Tibial nerve (tissue), 4 donors: Measurements from ENCODE around the gene MMS22L. TPM values are rescaled to one million over a fixed set of nuclear protein-coding genes. Genes with fewer than 3 reads are reported as not detected.

Source experiments
- DNase-seq, 2 donors: peaks; one replicate each; pipeline ENCODE4 v3.0.0-alpha.2; 2019; ENCODE audit warnings: low spot score in 2 of 2
- H3K27ac ChIP-seq, 4 donors: fragments of 200-600 bp; sonication (generic) in 3 of 4; one replicate each; pipeline ENCODE4 v1.5.1; 2017 to 2019; ENCODE audit warnings: mild to moderate bottlenecking in 1 of 4
- H3K27me3 ChIP-seq, 2 donors: fragments of 200-600 bp; sonication (generic) in 1 of 2; one replicate each; pipeline versions ENCODE4 v1.5.1 to v1.6.0; 2017 to 2019
- H3K36me3 ChIP-seq, 3 donors: fragments of 200-600 bp; sonication (generic); one replicate each; pipeline ENCODE4 v1.5.1; 2018 to 2019
- H3K4me1 ChIP-seq, 4 donors: fragments of 200-600 bp; sonication (generic) in 3 of 4; one replicate each; pipeline ENCODE4 v1.5.1; 2017 to 2019
- H3K4me3 ChIP-seq, 4 donors: fragments of 200-600 bp; sonication (generic) in 3 of 4; one replicate each; pipeline ENCODE4 v1.5.1; 2017 to 2019; ENCODE audit warnings: mild to moderate bottlenecking in 1 of 4, moderate library complexity in 1 of 4
- H3K9me3 ChIP-seq, 4 donors: fragments of 200-600 bp; sonication (generic) in 3 of 4; one replicate each; pipeline ENCODE4 v1.5.1; 2017 to 2019
- CTCF ChIP-seq, 5 experiments: fragments of 200-600 bp in 3 of 5; fragments of 450-650 bp in 2 of 5; sonication (generic) in 3 of 5; IDR thresholded peaks; one replicate each; pipeline ENCODE4 v1.5.1; 2016 to 2019; ENCODE audit warnings: antibody characterized with exemption in 5 of 5, mild to moderate bottlenecking in 3 of 5, moderate library complexity in 2 of 5
- EP300 ChIP-seq, 2 donors: sonication (generic); formaldehyde crosslinking; IDR thresholded peaks; one replicate each; pipeline ENCODE4 v1.6.1; 2017; ENCODE audit warnings: antibody characterized with exemption in 2 of 2, mild to moderate bottlenecking in 1 of 2
- POLR2A ChIP-seq, 2 donors: fragments of 450-650 bp; IDR thresholded peaks; one replicate each; pipeline ENCODE4 v1.6.1; 2017; ENCODE audit warnings: antibody characterized with exemption in 2 of 2, mild to moderate bottlenecking in 2 of 2, moderate library complexity in 2 of 2
- WGBS, 2 donors: methylation state at CpG; one replicate each; pipeline ENCODE4 v1.1.5; 2018; 5-methylcytosine and 5-hydroxymethylcytosine counted together
- total RNA-seq, 4 donors: library from RNA; depleted of rRNA; stranded (reverse); fragments of >200 nt; gene quantifications; one replicate each; pipeline ENCODE4 v1.1.0, GENCODE V29; 2016

Gene MMS22L
- total RNA-seq, 4 donors from 2014 or later = 7.3 to 10.9 (median 8.4) TPM

GRCh38 chr6:97280766-97281165 is 2.2 kb downstream of the MMS22L start:
- no peak for DNase-seq
- Histone ChIP-seq H3K9me3 (no peaks in the 10 kb centered on the region), H3K36me3 (peaks cover 0 to 22% (median 0%) of the 10 kb centered on the region in 3 donors), H3K27me3 (no peaks in the 10 kb centered on the region), H3K4me1 (peaks cover 0 to 13% (median 4%) of the 10 kb centered on the region in 4 donors), H3K27ac (no peak overlapping the region), H3K4me3 (no peak overlapping the region)
- WGBS, 2 donors = 83 to 87% methylated on average over 1 of the region's 1 CpG
- TF ChIP-seq CTCF (IDR thresholded peaks at IDR 0.05) = no peak
- no peak for TF ChIP-seq EP300 (IDR thresholded peaks at IDR 0.05)
- no peak for TF ChIP-seq POLR2A (IDR thresholded peaks at IDR 0.05)

- Histone ChIP-seq H3K4me3 (no peak overlapping the region), H3K27ac (no peak overlapping the region), H3K36me3 (peaks cover 0 to 54% (median 0%) of the 10 kb centered on the region in 3 donors), H3K4me1 (no peaks in the 10 kb centered on the region), H3K27me3 (no peaks in the 10 kb centered on the region), H3K9me3 (no peaks in the 10 kb centered on the region)
- DNase-seq = no peak
- TF ChIP-seq CTCF (IDR thresholded peaks at IDR 0.05) (no peak), POLR2A (IDR thresholded peaks at IDR 0.05) (no peak), EP300 (IDR thresholded peaks at IDR 0.05) (no peak)
- WGBS, 2 donors = 93% methylated on average over 4 of the region's 4 CpGs
Measured at GRCh38 chr6:97275804-97276203, 7.2 kb downstream of the MMS22L start.

DNA sequence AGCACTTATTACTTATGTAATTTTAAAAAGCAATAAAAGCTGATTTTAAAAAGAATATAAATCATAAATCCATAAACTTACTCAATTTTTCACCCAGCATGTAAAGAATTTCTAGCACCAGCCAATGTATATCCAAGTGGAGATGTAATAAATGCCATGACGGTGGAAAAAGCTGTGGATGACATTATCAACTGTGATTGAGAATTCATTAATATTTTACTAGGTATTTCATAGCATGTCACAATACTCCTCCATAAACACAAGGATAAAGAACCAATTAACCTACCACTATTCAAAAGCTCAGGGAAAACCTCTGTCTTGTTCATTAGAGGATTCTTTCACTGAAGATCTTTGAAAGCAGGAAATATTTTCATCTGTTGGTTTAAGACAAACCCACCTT is 13.2 kb downstream of the MMS22L start:
- Histone ChIP-seq H3K27me3 (no peaks in the 10 kb centered on the region), H3K36me3 (peaks cover 0 to 53% (median 0%) of the 10 kb centered on the region in 3 donors), H3K27ac (no peak overlapping the region), H3K4me3 (no peak overlapping the region), H3K9me3 (peaks cover 0 to 2% (median 0%) of the 10 kb centered on the region in 4 donors), H3K4me1 (no peaks in the 10 kb centered on the region)
- no peak for TF ChIP-seq CTCF (IDR thresholded peaks at IDR 0.05)
- no peak for TF ChIP-seq EP300 (IDR thresholded peaks at IDR 0.05)
- TF ChIP-seq POLR2A (IDR thresholded peaks at IDR 0.05) = no peak
- WGBS, 2 donors = 88 to 89% methylated on average over 1 of the region's 1 CpG
- no peak for DNase-seq

- no peak for TF ChIP-seq EP300 (IDR thresholded peaks at IDR 0.05)
- no peak for TF ChIP-seq CTCF (IDR thresholded peaks at IDR 0.05)
- TF ChIP-seq POLR2A (IDR thresholded peaks at IDR 0.05) = no peak
- Histone ChIP-seq H3K36me3 (peaks cover 0 to 65% (median 0%) of the 10 kb centered on the region in 3 donors), H3K27me3 (no peaks in the 10 kb centered on the region), H3K9me3 (peaks cover 0 to 2% (median 0%) of the 10 kb centered on the region in 4 donors), H3K4me3 (no peak overlapping the region), H3K4me1 (no peaks in the 10 kb centered on the region), H3K27ac (no peak overlapping the region)
- no peak for DNase-seq
- 87 to 89% methylated on average over 2 of the region's 2 CpGs for WGBS, 2 donors
Measured at GRCh38 chr6:97262676-97263075, 20.3 kb downstream of the MMS22L start.

DNA sequence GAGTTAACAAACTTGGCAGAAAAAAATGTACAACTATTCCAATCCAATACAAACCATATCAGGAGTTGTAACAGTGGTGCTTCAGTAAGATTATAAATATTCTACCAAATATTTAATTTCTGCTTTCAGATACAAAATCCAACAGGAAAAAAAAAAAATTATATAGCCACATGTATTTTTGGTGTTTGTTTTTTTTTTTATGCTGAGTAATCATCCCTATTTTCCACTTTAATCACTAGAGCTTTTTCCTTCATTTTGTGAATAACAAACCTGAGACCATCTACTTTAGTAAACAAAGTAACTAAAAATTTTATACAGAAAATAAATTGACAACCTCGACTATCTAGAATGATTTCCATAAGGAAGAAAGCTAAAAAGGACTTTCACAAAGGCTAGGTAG is 36.2 kb downstream of the MMS22L start:
- Histone ChIP-seq H3K4me3 (no peak overlapping the region), H3K36me3 (peaks cover 0 to 24% (median 0%) of the 10 kb centered on the region in 3 donors), H3K27me3 (no peaks in the 10 kb centered on the region), H3K9me3 (no peaks in the 10 kb centered on the region), H3K27ac (no peak overlapping the region), H3K4me1 (no peaks in the 10 kb centered on the region)
- TF ChIP-seq EP300 (IDR thresholded peaks at IDR 0.05) = no peak
- TF ChIP-seq POLR2A (IDR thresholded peaks at IDR 0.05) = no peak
- TF ChIP-seq CTCF (IDR thresholded peaks at IDR 0.05) = no peak
- WGBS, 2 donors = 91 to 97% methylated on average over 1 of the region's 1 CpG
- no peak for DNase-seq
